Stomach (tissue), 9 donors: ENCODE results near the gene ST8SIA1. TPM values are rescaled to one million over a fixed set of nuclear protein-coding genes. Genes with fewer than 3 reads are reported as not detected.

ENCODE experiments used
- DNase-seq, 2 donors: peaks; one replicate each; pipeline versions ENCODE4 v3.0.0 to v3.0.0-alpha.2; 2013 to 2019
- H3K27ac ChIP-seq, 5 donors: fragments of 200-600 bp in 4 of 5; sonication (generic) in 4 of 5; one replicate each; pipeline ENCODE4 v1.5.1; 2013 to 2019; ENCODE audit warnings: mild to moderate bottlenecking in 1 of 5, moderate library complexity in 1 of 5
- H3K27me3 ChIP-seq, 3 donors: fragments of 200-600 bp; sonication (generic); one replicate each; pipeline ENCODE4 v1.5.1; 2017 to 2019; ENCODE audit warnings: mixed run types in 1 of 3
- H3K36me3 ChIP-seq, 4 donors: fragments of 200-600 bp; sonication (generic); 1 replicate in 3 of 4; 2 replicates in 1 of 4; pipeline ENCODE4 v1.5.1; 2016 to 2019
- H3K4me1 ChIP-seq, 4 donors: fragments of 200-600 bp; sonication (generic); one replicate each; pipeline ENCODE4 v1.5.1; 2016 to 2019
- H3K4me3 ChIP-seq, 4 donors: fragments of 200-600 bp; sonication (generic) in 3 of 4; one replicate each; pipeline ENCODE4 v1.5.1; 2016 to 2019; ENCODE audit warnings: mild to moderate bottlenecking in 1 of 4
- H3K9me3 ChIP-seq, 4 donors: fragments of 200-600 bp; sonication (generic); one replicate each; pipeline ENCODE4 v1.5.1; 2016 to 2019
- CTCF ChIP-seq, 7 experiments: fragments of 450-650 bp in 4 of 7; fragments of 200-600 bp in 3 of 7; sonication (generic) in 3 of 7; IDR thresholded peaks; one replicate each; pipeline ENCODE4 v1.5.1; 2016 to 2019; ENCODE audit warnings: antibody characterized with exemption in 7 of 7, control low read depth in 2 of 7, mild to moderate bottlenecking in 1 of 7
- EP300 ChIP-seq: sonication (generic); formaldehyde crosslinking; IDR thresholded peaks from one replicate; pipeline ENCODE4 v1.6.1; 2017; ENCODE audit warnings: antibody characterized with exemption
- POLR2A ChIP-seq, 4 donors: fragments of 450-650 bp; IDR thresholded peaks; one replicate each; pipeline ENCODE4 v1.6.1; 2016; ENCODE audit warnings: antibody characterized with exemption in 4 of 4, control low read depth in 2 of 4, mild to moderate bottlenecking in 1 of 4, moderate library complexity in 1 of 4
- POLR2AphosphoS5 ChIP-seq, 3 donors: sonication (generic); formaldehyde crosslinking; IDR thresholded peaks; one replicate each; pipeline ENCODE4 v1.6.1; 2016; ENCODE audit warnings: antibody characterized with exemption in 3 of 3
- WGBS, 5 donors: extraction: QIAGEN DNeasy Blood & Tissue Kit in 3 of 5; methylation state at CpG; one replicate each; pipeline versions ENCODE4 v1.1.5 to v1.1.7; 2013 to 2018; 5-methylcytosine and 5-hydroxymethylcytosine counted together
- intact Hi-C: fragments of 100-400 bp; cut with DNase I; formaldehyde crosslinking; loops from one replicate; pipeline ENCODE4 v1.15.1; 2023; ENCODE audit warnings: low total_unique reads
- polyA plus RNA-seq, 3 donors: library from polyadenylated mRNA; stranded (reverse); fragments of 200-250 nt; gene quantifications; one replicate each; pipeline ENCODE4 v1.2.3, GENCODE V29; 2013
- total RNA-seq, 5 donors: library from RNA; depleted of rRNA; stranded (reverse); fragments of >200 nt; gene quantifications; one replicate each; pipeline versions ENCODE4 v1.1.0 to v1.2.3, GENCODE V29; 2014 to 2016
- donor health status: healthy with polysubstance abuse.
- donor health status: Bipolar disorder and iron deficiency.
- donor health status: healthy.

Gene ST8SIA1
- total and polyA plus RNA-seq, 8 donors, result 0.29 to 5.0 (median 2.2) TPM

- intact Hi-C loops, result no loop called here
- Histone ChIP-seq H3K4me1 (peaks cover 0 to 27% (median 13%) of the 10 kb centered on the region in 4 donors), H3K4me3 (peak overlapping the region in 1 of 4 donors; percentile 4), H3K27ac (peak overlapping the region in 2 of 5 donors; percentile 56 to 73), H3K27me3 (no peaks in the 10 kb centered on the region), H3K36me3 (no peaks in the 10 kb centered on the region), H3K9me3 (no peaks in the 10 kb centered on the region)
- TF ChIP-seq CTCF (IDR thresholded peaks at IDR 0.05) (no peak), POLR2AphosphoS5 (IDR thresholded peaks at IDR 0.05) (peak in 1 of 3 donors; percentile 4), EP300 (no peak), POLR2A (IDR thresholded peaks at IDR 0.05) (no peak)
- peak in 1 of 2 donors; percentile 69 for DNase-seq
- 47 to 75% (median 63%) methylated on average over 7 of the region's 7 CpGs for WGBS, 5 donors
These were observed 78.5 kb downstream of the ST8SIA1 start for GRCh38 chr12:22256041-22256441.

GRCh38 chr12:22255097-22255496, 79.4 kb downstream of the ST8SIA1 start:
- 29 to 48% (median 35%) methylated on average over 11 of the region's 11 CpGs for WGBS, 5 donors
- Histone ChIP-seq H3K36me3 (no peaks in the 10 kb centered on the region), H3K4me3 (no peak overlapping the region), H3K4me1 (peaks cover 0 to 27% (median 13%) of the 10 kb centered on the region in 4 donors), H3K9me3 (no peaks in the 10 kb centered on the region), H3K27ac (peak overlapping the region in 2 of 5 donors; percentile 56 to 73), H3K27me3 (no peaks in the 10 kb centered on the region)
- peak in 1 of 2 donors; percentile 77 for DNase-seq
- no peak for TF ChIP-seq POLR2AphosphoS5 (IDR thresholded peaks at IDR 0.05)
- no peak for TF ChIP-seq POLR2A (IDR thresholded peaks at IDR 0.05)
- TF ChIP-seq EP300, result no peak
- no peak for TF ChIP-seq CTCF (IDR thresholded peaks at IDR 0.05)
- intact Hi-C loops, result no loop called here

GRCh38 chr12:22254478-22254877, 80.0 kb downstream of the ST8SIA1 start:
- intact Hi-C loops, result no loop called here
- 57 to 68% (median 64%) methylated on average over 7 of the region's 7 CpGs for WGBS, 5 donors

GRCh38 chr12:22252057-22252456, 82.5 kb downstream of the ST8SIA1 start:
- Histone ChIP-seq H3K27me3 (no peaks in the 10 kb centered on the region), H3K9me3 (no peaks in the 10 kb centered on the region), H3K36me3 (no peaks in the 10 kb centered on the region), H3K4me1 (peaks cover 0 to 26% (median 13%) of the 10 kb centered on the region in 4 donors), H3K27ac (no peak overlapping the region), H3K4me3 (no peak overlapping the region)
- DNase-seq, result no peak
- TF ChIP-seq POLR2A (IDR thresholded peaks at IDR 0.05) (no peak), EP300 (no peak), POLR2AphosphoS5 (IDR thresholded peaks at IDR 0.05) (no peak), CTCF (IDR thresholded peaks at IDR 0.05) (no peak)
- intact Hi-C loops, result no loop called here
- WGBS, 5 donors, result 79 to 86% (median 84%) methylated on average over 3 of the region's 3 CpGs

More at GRCh38 chr12:22254478-22254877, 80.0 kb downstream of the ST8SIA1 start:
- Histone ChIP-seq H3K4me1 (peaks cover 0 to 27% (median 13%) of the 10 kb centered on the region in 4 donors), H3K27me3 (no peaks in the 10 kb centered on the region), H3K4me3 (no peak overlapping the region), H3K27ac (no peak overlapping the region), H3K36me3 (no peaks in the 10 kb centered on the region), H3K9me3 (no peaks in the 10 kb centered on the region)
- TF ChIP-seq CTCF (IDR thresholded peaks at IDR 0.05) (no peak), EP300 (no peak), POLR2A (IDR thresholded peaks at IDR 0.05) (no peak), POLR2AphosphoS5 (IDR thresholded peaks at IDR 0.05) (no peak)
- DNase-seq, result no peak
